GM21786 (cell line): ENCODE data around the gene LRMDA.

ENCODE experiments used
- ATAC-seq: cut with Tn5 transposase; IDR thresholded peaks from one replicate; pipeline ENCODE4 v1.9.1; 2021; ENCODE audit not compliant: unreplicated experiment

LRMDA gene

DNA sequence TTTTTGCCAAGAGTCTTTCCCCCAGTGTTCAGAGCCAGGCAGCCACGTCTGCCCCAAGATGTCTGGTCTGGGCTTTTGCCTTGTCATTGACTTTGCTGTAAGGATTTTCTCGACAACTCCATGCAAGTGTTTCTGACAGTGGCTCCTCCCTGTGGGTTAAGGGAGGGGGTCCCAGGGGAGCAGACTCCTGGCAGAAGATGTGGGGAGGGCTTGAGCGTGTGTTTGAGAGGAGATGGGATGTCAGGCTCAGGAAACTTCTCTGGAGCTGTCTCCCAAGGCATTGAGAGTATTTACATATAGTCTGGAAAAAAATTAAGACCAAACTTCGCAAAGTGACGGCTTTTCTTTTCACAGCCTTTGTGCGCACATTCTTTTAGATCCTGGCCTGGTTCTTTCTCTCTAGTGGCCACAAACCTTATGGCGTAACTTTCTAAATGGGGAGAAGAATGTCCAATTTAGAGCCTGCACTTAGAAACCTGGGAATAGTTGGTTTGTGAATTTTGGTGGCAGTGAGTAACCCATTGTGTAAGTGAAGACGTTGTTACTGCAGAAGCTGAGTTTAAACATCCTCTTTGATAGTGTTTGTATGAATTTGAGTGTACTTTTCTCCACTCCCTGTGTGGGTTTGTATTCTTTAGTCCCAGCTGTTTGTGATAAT lies 201.5 kb downstream of the LRMDA start:
- ATAC-seq = no peak

DNA sequence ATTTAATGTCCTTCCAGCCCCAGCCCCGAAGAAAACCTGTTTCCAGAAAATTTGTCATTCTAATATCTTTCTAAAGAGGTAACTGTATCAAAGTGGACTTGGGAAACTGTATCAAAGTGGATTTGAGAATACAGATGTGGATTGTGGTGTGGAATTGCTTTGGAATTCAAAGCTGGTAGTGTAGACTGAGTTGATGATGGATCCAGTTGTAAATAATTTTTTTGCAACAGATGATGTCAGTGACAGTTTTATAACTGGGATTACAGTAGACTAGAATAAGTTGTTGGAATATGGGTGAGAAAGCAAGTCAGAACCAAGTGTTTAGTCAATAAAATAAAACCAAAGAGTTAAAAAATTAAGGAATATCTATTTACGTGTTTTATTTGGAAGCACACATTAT lies 202.1 kb downstream of the LRMDA start:
- ATAC-seq = no peak

- no peak for ATAC-seq
Measured at GRCh38 chr10:75634947-75635346, 203.5 kb downstream of the LRMDA start.

DNA sequence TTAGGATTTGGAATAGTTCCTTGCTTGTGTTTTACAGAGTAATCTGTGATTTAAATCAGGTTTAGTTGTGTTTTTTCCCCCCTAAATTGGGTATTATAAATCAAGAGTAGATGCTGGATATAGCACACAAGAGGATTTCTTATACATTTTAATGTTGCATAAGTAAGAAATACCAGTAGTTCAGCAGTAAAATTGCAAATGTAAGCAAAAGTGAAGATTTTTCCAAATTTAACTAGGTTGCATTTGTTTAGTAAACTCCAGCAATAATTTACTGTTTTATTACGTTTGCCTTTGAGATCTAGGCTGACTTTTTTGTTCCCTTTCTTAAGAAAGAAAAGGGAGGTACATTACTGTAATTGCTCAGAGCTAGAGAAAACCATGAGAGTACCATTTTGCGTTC lies 207.3 kb downstream of the LRMDA start:
- ATAC-seq = no peak

- ATAC-seq = no peak
Measured at GRCh38 chr10:75639736-75640135, 208.3 kb downstream of the LRMDA start.

- no peak for ATAC-seq
Measured at GRCh38 chr10:75640381-75640780, 209.0 kb downstream of the LRMDA start.

DNA sequence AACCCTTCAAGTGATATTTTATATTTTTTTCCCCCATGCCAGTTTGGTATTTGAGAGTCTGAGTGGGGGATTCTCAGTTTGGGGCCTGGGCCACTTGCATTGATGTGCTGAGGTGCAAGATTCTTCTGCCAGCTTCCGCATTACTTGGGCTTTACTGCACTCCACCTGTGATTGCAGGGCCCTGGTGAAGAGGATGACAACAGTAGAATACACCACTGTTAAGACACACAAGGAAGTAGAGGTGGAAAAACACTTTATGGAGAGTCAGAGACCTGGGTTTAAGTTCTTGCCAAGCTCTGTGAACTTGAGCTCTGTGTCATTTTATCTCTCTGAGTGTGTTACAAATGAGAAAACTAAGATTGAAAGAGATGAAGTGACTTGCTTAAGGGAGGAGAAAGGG lies 209.4 kb downstream of the LRMDA start:
- no peak for ATAC-seq

- ATAC-seq = no peak
Measured at GRCh38 chr10:75643405-75643804, 212.0 kb downstream of the LRMDA start.

- no peak for ATAC-seq
Measured at GRCh38 chr10:75643944-75644692, 212.7 kb downstream of the LRMDA start.

- no peak for ATAC-seq
Measured at GRCh38 chr10:75645704-75646103, 214.3 kb downstream of the LRMDA start.

DNA sequence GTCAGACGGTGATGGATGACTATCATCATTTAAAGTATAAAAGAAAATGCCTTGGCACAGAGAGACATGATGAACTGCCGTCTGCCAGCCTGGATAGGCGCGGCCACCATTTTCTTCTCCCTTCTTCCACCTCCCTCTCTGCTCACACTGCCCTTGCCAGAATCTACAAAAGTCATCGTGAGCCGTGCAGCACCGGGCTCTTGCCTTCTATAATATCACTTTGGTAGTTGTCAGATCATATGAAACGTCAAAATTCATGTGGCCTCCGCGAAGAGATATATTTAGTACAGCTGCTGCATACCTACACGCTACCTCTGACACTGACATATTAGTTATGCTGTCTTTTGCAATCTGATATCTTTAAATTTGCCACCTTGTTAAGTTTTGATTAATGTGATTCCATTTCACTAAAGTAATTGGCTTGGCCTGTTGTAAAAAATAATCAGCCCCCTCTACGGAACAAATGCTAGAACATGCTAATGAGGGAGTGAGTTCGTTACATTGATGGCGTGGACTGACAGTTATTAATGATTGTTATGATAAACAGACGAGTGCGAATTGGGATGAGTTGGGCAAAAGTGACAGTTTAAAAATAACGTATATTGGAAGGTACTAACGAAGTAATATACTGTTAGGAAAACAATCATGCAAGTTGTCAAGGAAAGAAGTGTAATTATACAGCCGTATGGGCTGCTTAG lies 214.9 kb downstream of the LRMDA start:
- ATAC-seq = no peak

DNA sequence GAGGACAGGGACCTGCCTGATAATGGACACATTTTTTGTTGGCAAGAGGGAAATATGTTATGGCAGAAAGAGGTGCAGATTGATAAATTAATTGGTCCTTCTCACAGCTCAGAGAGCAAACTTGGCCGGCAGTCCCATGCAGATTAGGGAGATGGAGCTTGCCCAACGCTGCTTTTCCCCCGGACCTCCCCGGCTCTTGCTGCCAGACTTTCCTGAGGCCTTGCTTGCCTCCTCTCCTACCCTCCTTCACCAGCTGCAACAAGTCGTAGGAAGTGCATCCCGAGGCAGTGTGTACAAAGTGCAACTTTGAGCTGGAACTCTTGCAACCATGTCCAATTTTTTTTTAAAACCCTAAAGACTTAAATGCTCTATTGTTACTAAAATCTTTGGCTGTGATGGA lies 215.5 kb downstream of the LRMDA start:
- no peak for ATAC-seq

DNA sequence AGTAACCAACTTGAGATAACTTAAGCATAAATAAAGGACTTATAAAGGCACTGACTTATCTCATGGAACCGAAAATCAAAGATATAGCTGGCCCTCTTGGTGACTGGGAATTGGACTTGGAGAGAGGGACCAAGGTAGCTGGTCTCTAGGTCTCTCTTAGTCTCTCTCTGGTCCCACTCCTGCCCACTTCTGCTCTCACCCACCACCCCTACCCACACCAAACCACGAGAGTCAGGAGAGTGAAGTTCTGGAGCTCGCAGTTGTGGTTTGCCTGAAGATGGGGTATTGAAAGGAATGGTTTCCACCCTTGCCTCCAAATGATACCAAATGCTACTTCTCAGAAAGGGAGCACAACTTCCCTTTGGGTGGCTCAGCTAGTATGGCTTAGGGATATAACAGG lies 216.3 kb downstream of the LRMDA start:
- no peak for ATAC-seq

DNA sequence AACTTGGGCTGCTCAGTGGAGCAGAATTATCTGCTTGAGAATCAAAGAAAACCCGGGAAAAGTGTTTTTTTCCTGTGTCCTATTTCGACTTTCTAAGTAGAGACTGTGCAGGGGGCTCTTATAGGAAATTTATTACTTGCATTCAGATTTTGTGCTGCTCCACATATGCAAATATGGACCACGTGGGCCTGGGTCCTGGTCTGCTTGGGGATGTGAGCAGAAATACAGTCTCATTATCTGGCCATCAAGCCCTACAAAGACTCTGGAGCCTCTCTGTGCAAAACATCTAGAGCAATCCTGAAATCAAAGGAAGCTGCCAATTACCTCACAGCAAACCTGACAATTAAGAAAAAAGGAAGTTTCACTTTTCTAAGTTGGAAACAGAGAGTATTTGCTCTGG lies 216.9 kb downstream of the LRMDA start:
- ATAC-seq = no peak

GRCh38 chr10:75648854-75649253 lies 217.4 kb downstream of the LRMDA start:
- no peak for ATAC-seq

GRCh38 chr10:75649466-75649865 lies 218.0 kb downstream of the LRMDA start:
- ATAC-seq = no peak

DNA sequence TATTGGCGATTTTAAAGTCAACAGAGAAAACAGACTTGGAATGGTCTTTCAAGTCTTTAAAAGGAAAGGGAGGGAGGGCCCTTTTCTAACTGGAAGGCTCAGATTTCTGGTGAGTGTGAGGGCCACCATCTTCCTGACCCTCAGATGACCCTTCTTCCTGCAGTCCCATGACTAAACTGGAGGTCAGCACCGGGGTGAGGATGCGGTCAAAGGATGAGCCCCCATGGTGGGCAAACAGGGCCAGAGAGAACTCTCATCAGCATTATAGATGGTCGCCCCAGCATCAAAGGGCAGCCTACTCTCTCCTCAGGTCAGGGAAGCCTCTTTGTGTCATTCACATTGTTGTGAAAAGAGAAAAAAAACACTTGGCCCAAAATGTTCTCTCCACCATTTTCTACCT lies 219.2 kb downstream of the LRMDA start:
- ATAC-seq = no peak

- ATAC-seq = no peak
Measured at GRCh38 chr10:75651417-75651816, 220.0 kb downstream of the LRMDA start.

DNA sequence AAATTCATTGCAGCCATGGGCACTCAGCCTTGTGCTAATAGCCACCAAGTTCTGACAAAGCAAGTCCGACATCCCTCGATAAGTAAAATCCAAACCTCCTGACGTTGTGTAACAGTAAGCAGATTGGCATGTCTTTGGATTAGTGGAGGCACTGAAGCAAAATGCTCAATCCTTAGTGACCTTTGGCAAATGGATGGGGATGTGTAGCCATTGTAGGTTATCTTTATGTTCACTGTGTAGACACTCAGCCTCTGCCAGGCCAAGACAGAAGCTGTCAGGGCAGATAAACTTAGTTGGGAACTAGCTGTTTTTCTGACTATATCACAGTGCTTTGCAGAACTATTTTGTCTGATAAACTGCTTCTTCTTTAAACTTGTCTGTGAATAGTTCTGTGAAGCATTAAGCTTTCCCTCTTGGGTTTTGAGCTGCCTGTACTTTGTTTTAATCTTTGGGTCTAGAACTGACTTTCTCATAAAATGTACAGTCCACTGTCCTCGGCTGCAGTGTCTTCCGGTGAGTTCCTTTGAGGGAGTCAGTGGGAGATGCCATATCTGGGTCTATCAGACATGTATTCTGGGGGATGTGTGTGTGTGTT lies 220.8 kb downstream of the LRMDA start:
- ATAC-seq = no peak

DNA sequence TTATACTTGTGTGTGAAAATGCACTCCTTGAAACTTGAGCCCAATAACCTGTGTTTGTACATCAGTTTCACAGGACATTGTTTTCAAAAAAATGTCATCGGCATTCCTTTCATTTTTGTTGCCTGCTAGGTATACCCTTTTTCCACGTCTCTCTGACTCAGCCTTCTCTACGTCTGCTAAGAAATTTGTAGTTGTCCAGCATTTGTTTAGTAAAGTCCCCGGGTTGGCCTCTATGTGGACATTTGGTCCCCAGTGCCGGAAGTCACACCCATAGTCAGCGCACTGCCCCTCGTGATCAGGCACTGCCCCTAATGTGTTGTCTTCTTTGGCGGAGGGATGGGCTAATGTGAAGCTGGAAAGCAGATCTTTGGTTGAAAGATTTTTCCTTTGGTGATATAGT lies 222.3 kb downstream of the LRMDA start:
- ATAC-seq = no peak

GRCh38 chr10:75654171-75654771 lies 222.8 kb downstream of the LRMDA start:
- ATAC-seq = no peak
